Stimulated activated naive B cell treated with anti-CD40 and anti-IgM and Interleukin-4, amounts not matched to agents 10 μg/mL and 1 μg/mL and 100 μg/mL, for 72 hours (primary cell): ENCODE results near the gene LYPD8.

Experiments used
- ATAC-seq, 2 donors: fragments of 150-1000 bp; cut with Tn5 transposase; replicated peaks; 2 replicates each; pipeline ENCODE4 v1.10.0; 2021; ENCODE audit warnings: moderate library complexity in 1 of 2
- DNase-seq: peaks from one replicate; pipeline ENCODE4 v3.0.0; 2021
- H3K27ac Mint-ChIP-seq: one replicate; pipeline ENCODE4 v1.8.0; 2022; ENCODE audit warnings: mild to moderate bottlenecking, mixed read lengths
- H3K27me3 Mint-ChIP-seq, 2 donors: one replicate each; pipeline ENCODE4 v1.8.0; 2022; ENCODE audit warnings: mixed read lengths in 2 of 2
- H3K36me3 Mint-ChIP-seq, 2 donors: one replicate each; pipeline ENCODE4 v1.8.0; 2022; ENCODE audit warnings: mixed read lengths in 2 of 2, mild to moderate bottlenecking in 1 of 2
- H3K4me1 Mint-ChIP-seq, 2 donors: one replicate each; pipeline ENCODE4 v1.8.0; 2022; ENCODE audit warnings: mixed read lengths in 2 of 2, mild to moderate bottlenecking in 1 of 2
- H3K4me3 Mint-ChIP-seq, 2 donors: one replicate each; pipeline ENCODE4 v1.8.0; 2022; ENCODE audit warnings: mild to moderate bottlenecking in 2 of 2, mixed read lengths in 2 of 2, moderate library complexity in 1 of 2
- H3K9me3 Mint-ChIP-seq, 2 donors: one replicate each; pipeline ENCODE4 v1.8.0; 2022; ENCODE audit warnings: mixed read lengths in 2 of 2, mild to moderate bottlenecking in 1 of 2

LYPD8 gene

DNA sequence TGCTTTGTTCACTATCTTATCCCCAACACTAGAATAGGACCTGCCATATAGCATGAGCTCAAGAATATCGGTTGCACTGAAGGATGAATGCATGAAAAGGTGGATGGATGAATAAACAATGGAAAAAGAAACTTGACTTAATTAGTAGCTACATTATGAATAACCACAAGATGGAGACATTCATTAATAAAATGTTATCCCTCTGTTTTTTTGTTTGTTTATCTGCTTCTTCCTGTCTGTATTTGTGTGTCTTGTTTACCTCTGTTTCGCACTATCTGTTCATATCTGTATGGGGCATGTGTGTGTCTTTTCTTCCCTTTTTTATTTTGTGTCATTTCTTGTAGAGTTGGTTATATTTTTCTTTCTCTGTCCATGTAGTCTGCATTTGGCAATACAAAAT, 51.9 kb downstream of the LYPD8 start:
- Mint-ChIP-seq H3K9me3 (no peaks in the 10 kb centered on the region), H3K4me3 (no peak overlapping the region), H3K4me1 (no peaks in the 10 kb centered on the region), H3K36me3 (no peaks in the 10 kb centered on the region), H3K27ac (no peak overlapping the region), H3K27me3 (peaks cover 0 to 2% of the 10 kb centered on the region in 2 donors)
- DNase-seq (no peak), ATAC-seq (no peak)

DNA sequence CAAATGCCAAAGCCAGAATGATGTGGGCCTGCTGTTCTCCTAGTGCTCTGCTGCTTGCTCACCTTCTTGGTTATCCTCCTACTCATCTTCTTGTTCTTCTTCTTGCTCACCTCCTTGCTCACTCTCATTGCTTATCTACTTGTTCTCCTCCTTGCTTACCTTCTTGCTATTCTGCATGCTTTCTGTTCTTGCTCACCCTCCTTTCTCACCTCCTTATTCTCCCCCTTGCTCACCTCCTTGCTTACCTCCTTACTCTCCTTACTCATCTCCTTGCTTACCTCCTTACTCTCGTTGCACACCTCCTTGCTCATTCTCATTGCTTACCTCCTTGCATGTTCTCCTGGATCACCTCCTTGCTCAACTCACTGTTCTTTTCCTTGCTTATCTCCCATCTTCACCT, 52.8 kb downstream of the LYPD8 start, which contains the start of gene OR14I1:
Gene OR14I1 (minus strand): TSS at position 53 of the 400 bp plus-strand sequence.
- Mint-ChIP-seq H3K9me3 (no peaks in the 10 kb centered on the region), H3K27ac (no peak within 1 kb of the TSS), H3K4me3 (no peak within 1 kb of the TSS), H3K36me3 (no peaks in the 10 kb centered on the region), H3K27me3 (no peaks in the 10 kb centered on the region), H3K4me1 (no peaks in the 10 kb centered on the region)
- no peak for ATAC-seq
- no peak for DNase-seq

DNA sequence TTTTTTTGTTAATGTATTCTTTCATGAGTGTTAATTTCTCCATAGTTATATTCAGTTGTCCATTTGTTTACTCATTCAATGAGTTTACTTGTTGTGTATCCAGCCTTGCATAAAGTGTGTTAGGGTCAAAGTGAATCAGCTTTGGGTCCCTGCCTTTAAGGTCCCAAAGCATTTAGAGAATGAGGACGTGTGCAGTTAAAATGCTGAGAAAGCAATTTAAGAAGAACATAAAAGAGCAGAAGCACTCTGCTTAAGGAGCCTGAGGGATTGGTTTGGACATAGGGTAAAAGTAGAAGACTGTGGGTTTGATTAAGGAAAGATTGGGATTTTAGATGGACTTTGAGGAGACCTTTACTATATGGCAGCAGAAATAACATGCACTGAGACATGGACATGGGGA, 56.5 kb downstream of the LYPD8 start:
- Mint-ChIP-seq H3K9me3 (no peaks in the 10 kb centered on the region), H3K4me3 (no peak overlapping the region), H3K4me1 (peaks cover 10 to 16% of the 10 kb centered on the region in 2 donors), H3K36me3 (no peaks in the 10 kb centered on the region), H3K27me3 (no peaks in the 10 kb centered on the region), H3K27ac (no peak overlapping the region)
- ATAC-seq: no peak
- DNase-seq: no peak

DNA sequence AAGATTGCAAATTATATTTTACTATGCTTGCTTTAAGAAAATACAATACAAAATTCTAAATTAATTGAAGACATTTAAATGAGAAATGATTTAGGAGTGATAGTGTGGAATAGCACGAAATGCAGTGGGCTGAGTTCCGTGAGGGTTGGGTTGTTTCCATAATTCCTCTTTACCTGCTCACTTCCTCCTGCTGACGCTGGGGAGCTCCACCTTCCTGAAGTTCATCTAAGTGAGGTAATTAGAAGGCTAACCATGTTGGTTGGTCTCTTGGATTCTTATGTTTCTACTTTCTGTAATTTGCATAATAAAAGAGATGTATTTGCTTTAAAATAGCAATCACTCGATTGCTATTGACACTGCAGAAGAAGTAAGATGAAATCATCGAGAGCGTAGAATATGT, 57.7 kb downstream of the LYPD8 start:
- no peak overlapping the region for H3K4me3 Mint-ChIP-seq
- ATAC-seq (no peak), DNase-seq (no peak)
- no peaks in the 10 kb centered on the region for H3K9me3 Mint-ChIP-seq
- no peaks in the 10 kb centered on the region for H3K36me3 Mint-ChIP-seq
- no peak overlapping the region for H3K27ac Mint-ChIP-seq
- H3K4me1 Mint-ChIP-seq: peaks cover 13 to 26% of the 10 kb centered on the region in 2 donors
- no peaks in the 10 kb centered on the region for H3K27me3 Mint-ChIP-seq

DNA sequence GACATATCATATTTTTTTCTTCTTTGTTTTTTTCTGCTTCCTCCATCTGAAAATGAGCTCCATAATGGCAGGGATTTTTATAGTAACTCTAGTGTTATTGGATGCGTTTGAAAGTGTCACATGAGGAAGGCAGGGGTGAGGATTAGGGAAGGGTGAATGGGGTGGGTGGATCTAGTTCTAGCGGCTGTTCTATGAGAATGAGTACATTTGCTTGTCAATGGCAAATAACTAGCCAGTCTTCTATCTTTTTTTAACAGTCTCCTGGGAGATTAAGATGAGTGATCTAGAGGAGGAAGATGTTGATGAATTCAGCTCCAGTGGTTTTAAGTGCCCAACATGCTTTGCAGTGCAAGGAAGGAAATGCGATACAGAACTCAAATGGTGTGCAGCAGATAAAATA, 58.8 kb downstream of the LYPD8 start:
- ATAC-seq: peak; percentile 72 to 79
- Mint-ChIP-seq H3K9me3 (peaks cover 5% of the 10 kb centered on the region in 2 donors), H3K4me1 (peaks cover 18 to 33% of the 10 kb centered on the region in 2 donors), H3K27ac (peak overlapping the region; percentile 6), H3K4me3 (peak overlapping the region; percentile 19 to 28), H3K36me3 (peaks cover 4 to 6% of the 10 kb centered on the region in 2 donors), H3K27me3 (peaks cover 6 to 8% of the 10 kb centered on the region in 2 donors)
- DNase-seq: no peak

DNA sequence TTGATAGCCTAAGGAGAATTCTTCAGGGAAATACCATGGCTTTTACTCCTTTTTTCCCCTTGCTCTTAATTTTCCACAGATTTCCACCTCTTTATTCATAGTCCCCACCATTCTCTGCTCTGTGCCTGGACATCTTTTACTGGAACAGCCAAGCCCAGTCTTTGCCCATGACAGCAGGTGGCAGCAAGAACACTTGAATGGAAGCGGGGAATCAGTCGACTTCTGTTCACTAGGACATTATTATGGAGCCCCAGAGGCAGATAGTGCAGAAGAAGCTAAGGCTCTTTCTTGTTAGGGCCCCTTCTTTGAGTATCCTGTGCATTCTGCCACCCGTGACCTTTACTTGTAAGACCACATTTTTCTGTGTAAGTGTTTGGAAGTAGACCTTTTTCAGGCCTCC, 59.3 kb downstream of the LYPD8 start:
- Mint-ChIP-seq H3K27me3 (peaks cover 6 to 8% of the 10 kb centered on the region in 2 donors), H3K36me3 (peaks cover 4 to 6% of the 10 kb centered on the region in 2 donors), H3K4me1 (peaks cover 18 to 33% of the 10 kb centered on the region in 2 donors), H3K9me3 (peaks cover 5 to 6% of the 10 kb centered on the region in 2 donors), H3K27ac (no peak overlapping the region), H3K4me3 (no peak overlapping the region)
- peak; percentile 64 to 69 for ATAC-seq
- DNase-seq: no peak

DNA sequence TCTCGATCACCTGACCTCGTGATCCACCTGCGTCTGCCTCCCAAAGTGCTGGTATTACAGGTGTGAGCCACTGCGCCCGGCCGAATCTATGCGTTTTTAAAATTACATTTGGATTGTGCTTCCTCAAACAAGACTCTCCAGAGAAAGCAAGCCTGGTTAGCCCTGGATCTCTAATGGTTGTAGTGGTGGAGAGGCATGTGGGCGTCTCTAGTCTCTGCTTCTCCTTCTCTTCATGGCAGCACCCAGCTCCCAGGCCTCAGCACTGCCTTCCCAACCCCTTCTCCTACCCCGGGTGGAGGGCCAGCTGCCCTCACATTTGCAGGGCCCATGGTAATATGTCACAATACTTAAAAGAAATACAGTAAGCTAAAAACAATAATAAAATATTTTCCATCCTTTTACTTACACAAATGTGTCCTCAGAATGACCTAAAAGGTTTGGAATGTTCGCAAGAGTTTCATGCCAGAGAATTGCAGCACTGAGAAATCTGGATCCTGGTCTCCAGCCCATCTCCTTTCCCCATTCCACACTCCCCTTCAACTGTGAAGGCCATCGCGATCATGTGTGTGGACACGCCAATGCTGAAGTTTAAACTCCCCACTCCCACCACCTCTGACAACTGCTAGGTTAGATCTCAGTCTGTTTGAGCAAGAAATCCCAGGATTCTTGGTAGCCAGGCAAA, 60.0 kb downstream of the LYPD8 start:
- DNase-seq (no peak), ATAC-seq (no peak)
- H3K27me3 Mint-ChIP-seq: peaks cover 6 to 8% of the 10 kb centered on the region in 2 donors

DNA sequence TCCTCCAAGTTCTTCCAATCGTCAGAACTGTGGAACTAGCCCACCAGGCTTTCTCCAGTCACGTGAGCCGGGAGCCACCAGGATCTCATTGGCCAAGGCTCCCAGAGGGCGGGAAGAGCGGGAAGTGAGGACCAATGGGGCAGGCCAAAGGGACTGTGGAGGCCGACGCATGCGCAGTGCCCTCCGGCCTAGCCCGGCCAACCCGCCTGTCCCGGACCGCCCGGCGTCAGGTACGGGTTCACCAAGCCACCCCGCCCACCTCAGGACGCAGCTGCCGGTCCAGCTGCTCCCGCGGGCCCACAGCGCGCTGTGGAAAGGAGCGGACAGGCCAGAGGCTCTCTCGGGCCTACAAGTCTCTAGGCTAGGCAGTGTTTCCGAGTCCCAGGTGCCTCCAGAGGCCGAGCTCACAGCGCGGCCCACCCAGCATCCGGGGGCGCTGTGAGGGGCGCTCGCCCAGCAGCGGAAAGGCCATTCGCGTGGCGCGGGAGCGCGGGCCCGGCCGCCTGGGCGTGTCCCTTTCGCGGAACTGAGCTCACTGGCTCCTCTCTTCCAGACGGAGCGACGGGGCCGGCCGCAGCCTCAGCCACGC, 63.9 kb downstream of the LYPD8 start:
- no peak overlapping the region for H3K27ac Mint-ChIP-seq
- H3K4me3 Mint-ChIP-seq: no peak overlapping the region
- H3K9me3 Mint-ChIP-seq: peaks cover 16 to 28% of the 10 kb centered on the region in 2 donors
- peaks cover 32 to 65% of the 10 kb centered on the region in 2 donors for H3K4me1 Mint-ChIP-seq
- no peak for ATAC-seq
- peaks cover 4 to 16% of the 10 kb centered on the region in 2 donors for H3K36me3 Mint-ChIP-seq
- peaks cover 6 to 8% of the 10 kb centered on the region in 2 donors for H3K27me3 Mint-ChIP-seq
- no peak for DNase-seq

More for the DNA sequence above, 60.0 kb downstream of the LYPD8 start:
- H3K9me3 Mint-ChIP-seq: peaks cover 8 to 12% of the 10 kb centered on the region in 2 donors
- peaks cover 4 to 6% of the 10 kb centered on the region in 2 donors for H3K36me3 Mint-ChIP-seq
- no peak overlapping the region for H3K4me3 Mint-ChIP-seq
- no peak overlapping the region for H3K27ac Mint-ChIP-seq
- peaks cover 18 to 35% of the 10 kb centered on the region in 2 donors for H3K4me1 Mint-ChIP-seq
